Measurements from ENCODE around the gene PTMS.
A peak's percentile ranks its signal among the peaks of the same experiment; 100 is the strongest.

The PTMS gene

GRCh38 chr12:6752921-6753771, 13.0 kb upstream of the PTMS start, which contains the start of gene MLF2:
TSS of gene MLF2 (minus strand) at chr12:6753141. CDS start at chr12:6752334, 807 bp downstream.
- peak; percentile 86 to 94 for DNase-seq

DNA sequence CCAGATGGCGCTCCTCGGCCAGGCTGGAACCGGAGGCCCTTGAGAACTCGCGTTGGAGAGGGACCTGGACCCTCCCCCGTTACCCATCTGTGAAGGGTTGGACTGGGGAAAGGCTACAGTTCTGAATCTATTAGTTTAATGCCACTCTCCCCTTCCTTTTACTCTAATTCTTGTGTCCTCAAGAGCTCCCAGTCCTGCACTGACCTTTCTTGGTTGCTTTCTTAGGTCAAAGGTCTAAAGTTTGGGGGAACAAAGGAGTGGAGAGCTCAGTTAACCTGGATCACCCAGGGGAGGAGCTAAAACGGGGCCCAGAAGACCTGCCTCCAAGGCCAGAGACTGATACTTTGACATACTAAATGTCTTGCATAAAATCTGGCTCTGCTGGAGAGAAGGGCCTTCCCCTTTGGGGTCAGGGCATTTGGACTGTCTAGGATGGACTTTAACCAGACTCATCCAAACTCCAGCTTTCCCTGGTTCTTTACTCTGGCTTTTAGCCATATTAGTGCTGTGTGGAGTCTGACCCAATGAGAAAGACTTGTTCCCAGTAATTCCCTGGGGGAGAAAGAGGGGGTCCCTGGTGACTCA, 12.3 kb upstream of the PTMS start:
- DNase-seq = no peak

GRCh38 chr12:6754411-6754810, 11.8 kb upstream of the PTMS start:
- no peak for DNase-seq

- DNase-seq = no peak
Observed at GRCh38 chr12:6757028-6757690, 9.0 kb upstream of the PTMS start.

DNA sequence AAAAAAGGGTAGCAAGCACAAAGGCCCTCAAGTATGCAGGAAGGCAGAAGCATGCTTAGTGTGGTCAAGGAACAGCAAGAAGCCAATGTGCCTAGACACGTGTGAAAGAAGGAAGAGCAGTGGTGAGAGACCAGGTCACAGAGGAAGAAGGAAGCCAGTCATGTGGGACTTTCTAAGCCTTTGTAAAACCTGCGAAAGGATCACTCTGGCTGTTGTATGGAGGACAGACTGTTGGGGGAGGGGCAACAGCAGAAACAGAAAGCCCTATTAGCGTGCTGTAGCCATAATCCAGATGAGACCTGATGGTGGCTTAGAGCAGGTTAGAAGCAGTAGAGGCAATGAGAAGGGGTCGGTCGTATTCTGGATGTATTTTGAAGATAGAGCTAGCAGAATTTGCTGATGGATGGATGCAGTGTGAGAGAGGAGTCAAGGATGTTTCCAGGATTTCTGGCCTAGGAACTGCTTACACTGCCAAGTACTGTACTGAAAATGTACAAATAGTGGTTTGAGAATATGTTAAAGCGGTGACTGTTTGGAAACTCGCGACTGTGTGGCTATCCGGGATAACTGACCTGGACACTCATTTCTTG, 7.6 kb upstream of the PTMS start:
- DNase-seq = no peak

DNA sequence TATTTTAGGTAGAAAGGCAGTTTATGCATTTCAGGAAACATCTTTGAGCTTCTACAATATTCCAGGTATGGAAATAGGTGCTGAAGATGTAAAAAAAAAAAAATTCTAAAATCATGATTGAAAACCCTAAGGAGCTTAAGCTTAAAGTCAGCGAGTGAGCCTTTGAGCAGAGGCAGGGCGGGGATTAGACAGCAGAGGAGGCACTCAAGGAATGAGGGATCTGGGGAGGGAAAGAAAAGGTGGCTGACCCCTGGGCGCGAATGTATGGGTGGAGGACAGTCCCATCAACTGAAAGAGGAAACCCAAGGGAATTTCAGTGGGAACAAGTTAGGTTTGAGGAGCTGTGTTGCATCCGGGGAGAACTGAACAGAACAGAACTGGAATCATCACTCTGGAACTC, 6.4 kb upstream of the PTMS start:
- no peak for DNase-seq

DNA sequence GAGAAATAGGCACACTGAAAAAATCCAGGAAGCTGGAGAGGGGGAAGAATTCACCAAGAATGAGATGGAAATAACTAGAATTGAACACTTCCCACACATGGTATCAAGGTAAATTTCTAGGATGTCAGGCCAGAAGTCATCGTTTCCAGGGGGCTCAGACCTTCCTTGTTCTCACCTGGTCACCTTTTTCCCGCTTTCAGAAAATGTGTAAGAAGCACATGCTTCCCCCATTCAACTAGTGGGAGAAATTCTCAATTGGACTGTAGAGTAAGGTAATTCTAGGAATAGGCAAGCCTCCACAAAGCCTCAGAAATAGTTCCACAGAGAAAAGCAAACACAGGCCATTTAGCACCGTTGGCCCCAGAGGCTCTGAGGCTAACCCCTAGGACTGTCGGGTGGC, 2.8 kb upstream of the PTMS start:
- no peak for DNase-seq

DNA sequence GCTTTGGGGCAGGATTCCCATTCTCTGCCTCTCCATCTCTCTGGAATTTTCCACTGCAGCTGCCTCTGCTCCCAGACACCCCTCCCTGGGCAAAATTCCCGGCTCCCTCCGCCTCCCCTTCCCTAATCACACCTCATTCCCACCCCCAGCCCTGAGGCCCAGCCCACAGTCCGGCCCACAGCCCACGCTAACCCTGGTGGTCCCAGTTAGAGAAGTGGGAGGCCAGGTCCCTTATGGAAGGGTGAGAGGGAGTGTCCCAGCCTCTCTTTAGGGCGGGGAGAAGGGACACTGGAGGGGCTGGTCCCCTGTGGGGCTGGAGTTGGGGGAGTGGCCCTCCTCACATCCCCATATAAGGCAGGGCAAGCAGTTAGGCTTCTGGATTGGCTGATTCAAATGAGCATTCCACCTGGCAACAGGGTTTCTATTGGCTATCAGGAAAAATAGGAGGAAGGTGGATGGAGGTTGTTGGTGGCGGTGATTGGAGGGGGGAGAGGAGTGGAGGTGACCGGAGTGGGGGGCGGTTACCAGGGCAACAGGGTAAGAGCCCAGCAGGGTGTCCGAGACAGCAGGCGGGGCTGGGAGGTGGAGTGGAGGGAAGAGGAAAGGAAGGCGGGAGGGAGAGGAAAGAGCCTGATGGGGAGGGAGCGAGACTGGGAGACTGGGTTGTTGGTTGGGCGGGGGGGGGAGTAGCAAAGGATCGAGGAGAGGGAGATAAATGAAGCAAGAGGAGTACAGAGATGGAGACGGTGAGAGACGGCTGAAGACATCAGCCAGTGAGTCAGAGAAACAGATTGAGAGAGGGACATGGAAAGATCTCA, 1.9 kb upstream of the PTMS start:
- peak; percentile 36 to 49 for DNase-seq

DNA sequence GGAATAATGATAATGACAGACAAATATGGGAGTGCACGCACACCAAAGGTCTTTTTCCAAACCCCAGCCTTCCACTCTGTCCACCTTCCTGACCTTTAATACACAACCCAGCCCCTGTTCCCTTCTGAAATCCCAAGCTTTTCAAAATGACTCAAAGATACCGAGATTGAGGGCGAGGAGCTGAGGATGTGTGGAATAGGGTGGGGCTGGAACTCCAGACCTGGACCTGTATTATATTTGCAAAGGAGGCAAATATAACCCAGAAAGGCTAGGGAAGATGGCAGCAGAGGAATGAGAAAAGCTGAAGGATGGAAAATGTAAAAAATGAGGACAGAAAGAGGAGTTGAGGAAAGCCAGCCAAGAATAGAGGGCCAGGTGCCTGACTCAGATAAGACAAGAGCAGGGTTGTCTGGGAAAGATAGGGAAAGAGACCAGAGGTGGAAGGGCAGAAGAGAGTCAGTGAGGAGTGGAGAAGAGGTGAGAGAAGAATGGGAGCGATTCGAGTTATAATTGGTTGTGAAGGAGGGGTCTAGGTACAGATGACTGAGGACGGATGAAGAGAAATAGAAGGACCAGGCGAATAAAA, 1.0 kb upstream of the PTMS start:
- DNase-seq = no peak

GRCh38 chr12:6766651-6767349, 637 bp downstream of the PTMS start:
- DNase-seq = peak; percentile 45 to 55

DNA sequence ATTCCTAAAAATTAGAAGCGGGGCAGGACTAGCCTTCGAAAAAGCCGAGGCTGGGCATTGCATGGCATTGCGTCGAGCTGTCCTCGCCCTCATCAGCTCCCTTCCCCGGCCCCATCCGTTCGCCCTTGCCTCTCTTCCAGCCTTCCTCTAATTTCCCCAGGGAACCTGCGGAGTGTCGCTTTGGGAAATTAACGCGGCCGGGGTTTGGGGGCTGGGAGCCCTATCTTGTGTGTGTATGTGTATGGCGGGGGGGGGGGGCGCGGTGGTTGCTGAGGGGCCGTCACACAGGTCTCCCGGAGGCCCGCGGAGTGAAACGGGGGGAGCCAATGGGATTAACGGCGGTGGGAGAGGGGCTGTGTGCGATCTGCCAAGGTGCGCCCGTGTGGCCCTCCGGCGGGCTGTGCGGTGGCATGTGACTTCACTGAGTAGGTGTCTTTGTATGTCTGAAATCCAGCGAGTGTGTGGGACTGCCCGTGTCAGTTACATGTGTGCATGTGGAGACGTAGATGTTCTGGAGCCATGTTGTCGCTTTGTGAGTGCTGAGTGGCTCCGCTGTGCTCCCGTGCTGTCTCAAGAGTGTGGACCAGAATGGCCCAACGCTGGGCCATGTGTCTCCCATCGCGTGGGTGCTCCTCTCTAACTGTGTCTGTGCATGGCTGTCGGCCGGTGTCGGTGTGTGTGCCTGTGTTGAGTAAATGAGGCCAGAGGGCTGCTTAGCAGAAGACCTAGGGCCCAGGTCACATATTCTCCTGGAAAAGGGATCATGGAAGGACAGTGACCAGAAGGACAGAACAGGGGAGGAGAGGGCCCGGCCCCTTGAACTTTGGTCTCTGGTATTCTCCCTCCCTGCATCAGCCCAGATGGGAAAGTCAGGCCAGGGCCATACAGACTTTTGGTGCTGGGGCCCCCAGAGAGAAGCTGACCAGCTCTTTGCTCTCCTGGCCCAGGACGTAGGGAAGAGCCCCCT, 1.5 kb downstream of the PTMS start:
- DNase-seq = no peak

DNA sequence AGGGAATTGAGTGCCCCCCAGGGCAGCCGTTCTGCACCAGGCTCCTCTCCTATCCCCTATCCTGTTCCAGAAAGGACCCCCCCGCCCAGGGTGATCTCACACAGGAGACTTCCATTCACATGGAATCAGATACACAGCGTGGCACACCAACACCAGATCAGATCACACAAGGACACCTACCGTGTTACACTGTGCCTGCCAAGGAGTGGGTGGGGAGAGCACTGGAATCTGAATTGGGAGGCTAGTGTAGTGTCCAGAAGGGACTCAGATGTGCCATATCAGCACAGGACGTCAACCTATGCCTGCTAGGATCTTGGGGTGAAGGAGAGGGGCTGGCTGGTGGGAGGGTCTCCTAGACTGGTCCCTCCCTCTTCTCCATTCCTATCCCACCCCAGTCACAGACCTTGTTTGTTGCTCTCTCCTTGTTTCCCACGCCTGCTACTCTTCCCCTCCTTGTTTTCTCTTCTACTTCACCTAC, 2.3 kb downstream of the PTMS start:
- DNase-seq = no peak

DNA sequence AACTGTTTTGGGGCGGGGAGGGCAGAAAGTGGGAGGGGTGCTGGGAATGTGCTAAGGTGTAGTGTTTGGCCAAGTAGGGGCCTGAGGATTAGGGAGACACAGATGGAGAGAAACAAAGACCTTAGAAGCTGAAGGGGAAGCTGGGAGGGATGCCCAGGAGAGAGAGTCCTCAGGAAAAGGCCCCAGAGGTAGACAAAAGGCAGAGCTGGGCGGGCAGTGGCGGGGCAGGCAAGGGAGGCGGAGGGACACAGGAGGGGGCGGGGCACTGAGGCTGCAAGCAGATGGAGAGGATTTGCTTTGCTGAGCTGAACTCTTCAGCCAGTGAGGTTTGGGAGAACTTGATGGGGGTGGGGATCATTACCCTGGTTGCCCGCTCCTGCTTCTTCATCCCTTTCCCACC, 2.8 kb downstream of the PTMS start:
- DNase-seq = no peak

- DNase-seq = no peak
Observed at GRCh38 chr12:6769666-6770065, 3.5 kb downstream of the PTMS start.

DNA sequence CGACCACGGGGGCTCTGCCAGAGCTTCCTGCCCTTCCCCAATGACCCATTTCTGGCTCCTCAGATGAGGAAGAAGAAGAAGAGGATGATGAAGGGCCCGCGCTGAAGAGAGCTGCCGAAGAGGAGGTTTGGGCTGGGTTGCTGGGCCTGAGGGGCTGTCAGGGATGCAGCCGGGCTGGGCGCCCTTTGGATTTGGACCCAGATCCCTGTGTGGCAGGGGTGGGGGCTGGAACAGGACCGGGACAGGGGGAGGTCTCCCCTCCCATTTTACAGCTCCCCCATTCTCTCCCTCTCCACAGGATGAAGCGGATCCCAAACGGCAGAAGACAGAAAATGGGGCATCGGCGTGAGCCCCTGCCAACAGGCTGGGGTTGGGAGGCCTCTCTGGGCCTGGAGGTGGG, 3.9 kb downstream of the PTMS start:
- DNase-seq = no peak

GRCh38 chr12:6770600-6770999, 4.4 kb downstream of the PTMS start:
- DNase-seq = no peak

- peak; percentile 9 to 30 for DNase-seq
Observed at GRCh38 chr12:6771091-6771495, 4.9 kb downstream of the PTMS start.

DNA sequence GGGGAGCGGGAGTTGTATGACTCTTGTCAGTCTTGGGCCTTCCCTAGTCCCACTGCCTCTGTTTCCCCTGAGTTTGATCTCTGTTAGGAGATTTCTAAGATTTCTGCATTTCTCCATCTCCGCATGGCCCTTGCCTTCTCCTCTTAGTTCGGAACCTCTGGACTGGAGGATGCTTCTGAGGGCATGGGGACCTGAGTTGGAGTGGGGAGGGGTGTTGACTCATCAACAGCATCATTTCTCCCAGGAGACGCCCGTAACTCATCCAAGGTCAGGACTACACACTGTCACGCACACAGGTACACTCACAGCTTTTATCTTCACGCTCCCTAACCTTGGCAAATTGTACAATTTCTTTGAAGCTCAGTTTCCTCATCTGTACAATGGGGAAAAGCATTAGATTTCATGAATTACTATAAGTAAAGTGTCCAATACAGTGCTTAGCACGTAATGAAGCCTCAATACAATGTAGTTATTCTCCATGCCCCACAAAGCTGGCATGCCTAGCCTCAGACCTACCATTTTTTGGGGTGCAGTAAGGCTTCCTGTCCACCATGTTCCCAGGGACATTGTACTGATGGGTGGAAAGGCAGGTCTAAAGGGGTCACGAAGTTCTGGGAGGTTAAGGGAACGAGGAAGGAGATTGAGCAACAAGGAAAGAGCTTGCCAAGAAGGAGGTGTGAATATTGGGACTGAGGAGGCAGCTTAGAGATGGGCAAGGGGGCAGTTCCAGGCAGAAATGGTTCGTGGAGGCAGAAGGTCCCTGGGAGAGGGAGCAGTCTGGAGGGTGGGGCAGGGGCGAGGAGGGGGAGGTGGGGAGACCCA, 5.6 kb downstream of the PTMS start:
- no peak for DNase-seq

GRCh38 chr12:6772331-6772695, 6.2 kb downstream of the PTMS start, which contains the start of gene LAG3:
TSS of gene LAG3 (plus strand) at chr12:6772520. CDS start at chr12:6772853, 333 bp downstream.
- no peak for DNase-seq

Data from AML-193 (cell line).